Ovary (tissue), 3 donors: ENCODE results near the gene APOL6.

ENCODE experiments used
- CTCF ChIP-seq, 3 donors: fragments of 450-650 bp in 2 of 3; fragments of 200-600 bp in 1 of 3; IDR thresholded peaks; one replicate each; pipeline versions ENCODE4 v1.5.1 to v1.8.0; 2016 to 2022; ENCODE audit warnings: antibody characterized with exemption in 3 of 3, mild to moderate bottlenecking in 1 of 3
- POLR2A ChIP-seq: fragments of 450-650 bp; IDR thresholded peaks from one replicate; pipeline ENCODE4 v1.6.1; 2017; ENCODE audit warnings: antibody characterized with exemption, mild to moderate bottlenecking, moderate library complexity
- donor health status: DM: no; HTN: no; CAD: no.

- no peak for TF ChIP-seq CTCF (IDR thresholded peaks at IDR 0.05)
- no peak for TF ChIP-seq POLR2A
Measured at GRCh38 chr22:35660291-35661127, 12.3 kb downstream of the APOL6 start.
